ENCODE measurements around the gene GALNT17.

DNA sequence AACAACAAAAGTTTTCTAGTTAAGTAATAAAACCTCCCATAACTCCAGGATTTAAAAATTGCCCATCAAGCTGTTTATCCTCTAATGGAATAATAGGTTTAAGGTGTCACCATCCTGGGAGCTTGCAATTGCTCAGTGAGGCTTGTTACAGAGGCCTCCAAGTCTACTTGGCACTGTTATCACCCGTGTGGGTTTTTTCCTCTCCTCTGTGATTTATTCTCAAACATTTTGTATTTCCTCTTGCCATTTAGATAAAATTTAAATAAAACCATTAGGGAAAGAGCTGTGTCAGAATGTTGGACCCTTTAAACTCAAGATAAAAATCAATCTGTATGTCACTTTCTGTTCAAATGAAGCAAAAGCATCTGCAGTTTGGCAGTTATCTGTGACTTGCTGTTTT is 202.6 kb downstream of the GALNT17 start:
- TF ChIP-seq, protein P1, sequence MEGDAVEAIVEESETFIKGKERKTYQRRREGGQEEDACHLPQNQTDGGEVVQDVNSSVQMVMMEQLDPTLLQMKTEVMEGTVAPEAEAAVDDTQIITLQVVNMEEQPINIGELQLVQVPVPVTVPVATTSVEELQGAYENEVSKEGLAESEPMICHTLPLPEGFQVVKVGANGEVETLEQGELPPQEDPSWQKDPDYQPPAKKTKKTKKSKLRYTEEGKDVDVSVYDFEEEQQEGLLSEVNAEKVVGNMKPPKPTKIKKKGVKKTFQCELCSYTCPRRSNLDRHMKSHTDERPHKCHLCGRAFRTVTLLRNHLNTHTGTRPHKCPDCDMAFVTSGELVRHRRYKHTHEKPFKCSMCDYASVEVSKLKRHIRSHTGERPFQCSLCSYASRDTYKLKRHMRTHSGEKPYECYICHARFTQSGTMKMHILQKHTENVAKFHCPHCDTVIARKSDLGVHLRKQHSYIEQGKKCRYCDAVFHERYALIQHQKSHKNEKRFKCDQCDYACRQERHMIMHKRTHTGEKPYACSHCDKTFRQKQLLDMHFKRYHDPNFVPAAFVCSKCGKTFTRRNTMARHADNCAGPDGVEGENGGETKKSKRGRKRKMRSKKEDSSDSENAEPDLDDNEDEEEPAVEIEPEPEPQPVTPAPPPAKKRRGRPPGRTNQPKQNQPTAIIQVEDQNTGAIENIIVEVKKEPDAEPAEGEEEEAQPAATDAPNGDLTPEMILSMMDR (IDR thresholded peaks at IDR 0.05; ENCODE audit: low read length) = no peak
- TF ChIP-seq EZH2 (optimal IDR thresholded peaks at IDR 0.05; ENCODE audit: low read depth, low read length) = no peak
